GM21423 (cell line): Measurements from ENCODE around the gene UMPS.

ENCODE experiments used
- ATAC-seq: cut with Tn5 transposase; IDR thresholded peaks from one replicate; pipeline ENCODE4 v1.9.1; 2021; ENCODE audit warnings: mild to moderate bottlenecking, moderate library complexity; ENCODE audit not compliant: unreplicated experiment

Gene UMPS

GRCh38 chr3:124730129-124730940 lies at the start of gene UMPS:
TSS of gene UMPS (plus strand) at chr3:124730452. CDS start at chr3:124730472, 20 bp downstream.
- ATAC-seq: peak; percentile 99

- ATAC-seq: no peak
Measured at GRCh38 chr3:124680521-124680920, 49.7 kb upstream of the UMPS start.

- ATAC-seq: no peak
Measured at GRCh38 chr3:124682263-124682662, 48.0 kb upstream of the UMPS start.

GRCh38 chr3:124684459-124684858 lies 45.8 kb upstream of the UMPS start:
- ATAC-seq: no peak

- ATAC-seq: no peak
Measured at GRCh38 chr3:124685067-124685466, 45.2 kb upstream of the UMPS start.

GRCh38 chr3:124685481-124685880 lies 44.8 kb upstream of the UMPS start:
- no peak for ATAC-seq

- no peak for ATAC-seq
Measured at GRCh38 chr3:124686028-124686670, 44.1 kb upstream of the UMPS start.

GRCh38 chr3:124688581-124689454 lies 41.4 kb upstream of the UMPS start:
- ATAC-seq: no peak

GRCh38 chr3:124691599-124691998 lies 38.7 kb upstream of the UMPS start:
- no peak for ATAC-seq

- no peak for ATAC-seq
Measured at GRCh38 chr3:124694486-124694885, 35.8 kb upstream of the UMPS start.

GRCh38 chr3:124695369-124695768 lies 34.9 kb upstream of the UMPS start:
- ATAC-seq: no peak

- ATAC-seq: no peak
Measured at GRCh38 chr3:124696006-124696405, 34.2 kb upstream of the UMPS start.

GRCh38 chr3:124697302-124697701 lies 33.0 kb upstream of the UMPS start:
- ATAC-seq: no peak

- ATAC-seq: no peak
Measured at GRCh38 chr3:124698030-124698770, 32.1 kb upstream of the UMPS start.

GRCh38 chr3:124699051-124699450 lies 31.2 kb upstream of the UMPS start:
- no peak for ATAC-seq

- no peak for ATAC-seq
Measured at GRCh38 chr3:124699686-124700396, 30.4 kb upstream of the UMPS start.

- no peak for ATAC-seq
Measured at GRCh38 chr3:124700880-124701684, 29.2 kb upstream of the UMPS start.

- no peak for ATAC-seq
Measured at GRCh38 chr3:124701687-124702086, 28.6 kb upstream of the UMPS start.

GRCh38 chr3:124702950-124703349 lies 27.3 kb upstream of the UMPS start:
- ATAC-seq: no peak
